GM21825 (cell line): ENCODE results near the gene RET.

Experiments used
- ATAC-seq: cut with Tn5 transposase; IDR thresholded peaks from one replicate; pipeline ENCODE4 v1.9.1; 2021; ENCODE audit warnings: mild to moderate bottlenecking, moderate library complexity; ENCODE audit not compliant: unreplicated experiment

The RET gene

GRCh38 chr10:43076876-43077420, at the start of gene RET:
Gene RET (plus strand): TSS chr10:43077069. CDS start chr10:43077259, 190 bp downstream.
- no peak for ATAC-seq

DNA sequence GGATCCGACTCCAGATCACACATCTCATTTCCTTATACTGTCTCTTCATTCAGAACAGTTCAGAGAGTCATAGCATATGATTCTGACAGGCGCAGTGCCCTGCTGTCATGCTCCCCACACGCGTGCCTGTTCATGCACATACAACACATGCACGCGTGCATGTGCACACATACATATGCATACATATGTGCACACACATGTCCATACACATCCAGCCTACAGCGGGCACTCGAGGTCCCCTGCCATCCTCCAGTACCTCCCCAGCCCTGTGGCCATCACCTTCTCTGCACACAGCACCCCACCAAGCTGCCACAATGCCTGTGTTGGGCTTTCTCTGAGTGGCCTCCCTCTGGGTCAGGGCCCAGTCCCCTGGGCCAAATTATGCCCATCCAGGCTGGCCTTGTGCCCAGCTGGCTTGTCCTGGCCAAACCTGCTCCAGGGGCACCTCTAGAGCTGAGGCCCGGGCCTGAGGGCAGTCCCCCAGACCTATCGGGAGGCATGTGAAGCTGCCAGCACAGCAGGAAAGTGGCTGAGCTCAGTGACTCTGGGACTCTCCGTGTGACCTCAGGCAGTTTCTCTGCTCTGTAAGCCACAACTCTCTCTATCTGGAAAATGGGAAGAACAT, 49.4 kb upstream of the RET start:
- no peak for ATAC-seq

DNA sequence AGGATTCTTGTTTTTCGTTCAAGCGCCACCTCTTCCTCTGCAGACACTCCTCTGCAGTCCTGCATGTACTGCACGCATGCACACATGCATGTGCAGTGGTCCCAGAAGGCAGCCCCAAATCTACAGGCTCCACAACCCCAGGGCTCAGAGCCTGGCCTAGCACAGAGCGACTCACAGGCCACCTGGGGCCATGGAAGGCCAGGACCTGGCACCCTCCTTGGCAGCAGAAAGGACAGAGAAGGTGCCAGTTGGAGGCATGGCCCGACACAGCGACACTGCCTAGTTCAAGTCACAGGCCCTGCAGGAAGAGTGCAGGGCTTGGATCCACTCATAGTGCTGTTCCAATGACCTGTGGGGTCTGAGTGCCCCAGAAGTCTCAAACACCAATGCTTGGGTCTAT, 48.7 kb upstream of the RET start:
- no peak for ATAC-seq

DNA sequence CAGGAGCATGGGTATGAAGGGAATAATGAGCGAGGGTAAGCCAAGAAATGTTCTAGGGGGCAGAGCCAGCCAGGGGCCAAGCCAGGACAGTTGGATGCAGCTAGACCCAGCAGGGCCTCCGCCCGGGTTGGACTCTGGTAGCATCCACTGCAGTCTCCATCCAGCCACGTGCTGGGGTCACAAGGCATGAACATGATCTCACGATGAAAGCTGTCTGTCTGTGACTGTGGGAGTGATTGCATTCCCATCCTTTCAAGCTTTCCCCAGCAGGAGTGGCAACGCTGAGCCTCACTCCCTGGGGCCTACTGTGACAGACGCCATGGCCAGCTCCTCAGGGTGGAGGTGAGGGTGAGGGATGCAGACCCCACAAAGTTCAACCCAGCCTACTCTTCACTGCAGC, 47.8 kb upstream of the RET start:
- no peak for ATAC-seq

DNA sequence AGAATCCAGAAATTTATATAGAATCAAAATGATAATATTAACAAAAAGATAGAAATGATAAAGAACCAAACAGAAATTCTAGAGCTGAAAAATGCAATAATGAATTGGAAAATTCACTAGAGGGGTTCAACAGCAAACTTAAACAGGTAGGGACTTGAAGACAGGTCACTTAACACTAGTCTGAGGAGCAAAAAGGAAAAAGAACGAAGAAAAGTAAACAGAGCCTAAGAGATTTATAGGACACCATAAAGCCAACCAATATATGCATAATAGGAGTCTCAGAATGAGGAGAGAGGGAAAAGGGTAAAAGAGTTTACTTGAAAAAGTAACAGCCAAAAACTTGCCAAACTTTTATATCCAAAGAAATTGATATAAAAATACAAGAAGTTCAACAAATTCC, 44.3 kb upstream of the RET start:
- no peak for ATAC-seq

GRCh38 chr10:43035800-43036199, 41.1 kb upstream of the RET start:
- ATAC-seq = no peak

- ATAC-seq = no peak
Measured at GRCh38 chr10:43036481-43037428, 40.1 kb upstream of the RET start.

DNA sequence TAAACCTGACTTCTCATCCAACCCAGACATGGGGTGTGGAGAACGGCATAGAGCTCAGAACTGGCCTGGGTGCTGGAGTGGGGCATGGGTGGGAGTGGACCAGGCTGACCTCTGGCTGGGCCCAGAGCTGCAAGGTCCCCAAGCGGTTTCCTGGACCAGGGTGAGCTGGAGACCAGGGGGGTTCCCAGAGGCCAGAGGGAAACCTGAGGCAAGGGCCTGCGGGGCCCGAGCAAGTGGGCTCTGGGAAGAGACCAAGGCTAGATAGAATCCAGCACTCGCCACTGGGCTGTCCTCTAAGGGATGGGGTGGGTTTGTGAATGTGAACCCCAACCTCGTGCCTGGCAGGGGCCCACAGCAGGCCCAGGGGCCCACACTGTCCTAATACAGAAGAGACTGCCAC, 39.4 kb upstream of the RET start:
- ATAC-seq = no peak

DNA sequence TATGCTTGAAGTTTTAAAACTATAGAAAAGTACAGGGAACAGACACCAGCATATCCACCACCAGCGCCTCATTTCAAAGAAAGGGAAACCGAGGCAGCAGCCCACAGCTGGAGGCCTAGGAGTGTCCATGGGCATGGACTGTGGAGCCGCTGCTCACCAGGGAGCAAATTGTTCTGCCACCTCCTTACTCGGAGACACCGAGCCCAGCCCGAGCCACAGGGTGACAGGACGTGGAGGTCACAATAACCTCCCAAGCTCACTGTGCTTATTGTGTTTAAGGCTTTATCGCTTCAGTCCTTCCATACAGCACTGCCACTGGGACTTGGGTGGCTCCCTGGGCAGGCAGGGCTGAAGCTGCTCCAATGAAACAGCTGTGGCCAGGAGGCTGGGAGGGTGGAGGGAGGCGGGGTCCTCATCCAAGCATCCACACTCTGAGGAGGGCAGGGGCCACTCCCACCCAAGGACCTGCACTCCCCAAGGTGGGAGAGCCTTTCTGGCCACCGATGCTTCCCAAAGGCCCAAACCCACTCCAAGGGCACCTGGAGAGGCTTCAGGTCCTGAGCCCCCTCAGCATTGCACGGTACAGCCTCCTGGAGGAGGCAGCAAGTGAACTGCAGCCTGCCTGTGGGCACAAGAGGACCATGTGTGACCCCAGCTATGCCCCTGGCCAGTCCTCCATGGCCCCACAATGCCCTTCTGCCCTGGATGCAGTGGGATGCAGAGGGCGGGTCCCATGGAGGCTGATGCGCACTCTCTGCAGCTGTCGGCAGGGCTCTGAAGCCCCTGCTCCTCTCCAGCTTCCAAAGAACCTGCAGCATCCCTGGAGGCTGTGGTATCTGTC, 38.7 kb upstream of the RET start:
- no peak for ATAC-seq

- no peak for ATAC-seq
Measured at GRCh38 chr10:43038783-43039623, 37.9 kb upstream of the RET start.

DNA sequence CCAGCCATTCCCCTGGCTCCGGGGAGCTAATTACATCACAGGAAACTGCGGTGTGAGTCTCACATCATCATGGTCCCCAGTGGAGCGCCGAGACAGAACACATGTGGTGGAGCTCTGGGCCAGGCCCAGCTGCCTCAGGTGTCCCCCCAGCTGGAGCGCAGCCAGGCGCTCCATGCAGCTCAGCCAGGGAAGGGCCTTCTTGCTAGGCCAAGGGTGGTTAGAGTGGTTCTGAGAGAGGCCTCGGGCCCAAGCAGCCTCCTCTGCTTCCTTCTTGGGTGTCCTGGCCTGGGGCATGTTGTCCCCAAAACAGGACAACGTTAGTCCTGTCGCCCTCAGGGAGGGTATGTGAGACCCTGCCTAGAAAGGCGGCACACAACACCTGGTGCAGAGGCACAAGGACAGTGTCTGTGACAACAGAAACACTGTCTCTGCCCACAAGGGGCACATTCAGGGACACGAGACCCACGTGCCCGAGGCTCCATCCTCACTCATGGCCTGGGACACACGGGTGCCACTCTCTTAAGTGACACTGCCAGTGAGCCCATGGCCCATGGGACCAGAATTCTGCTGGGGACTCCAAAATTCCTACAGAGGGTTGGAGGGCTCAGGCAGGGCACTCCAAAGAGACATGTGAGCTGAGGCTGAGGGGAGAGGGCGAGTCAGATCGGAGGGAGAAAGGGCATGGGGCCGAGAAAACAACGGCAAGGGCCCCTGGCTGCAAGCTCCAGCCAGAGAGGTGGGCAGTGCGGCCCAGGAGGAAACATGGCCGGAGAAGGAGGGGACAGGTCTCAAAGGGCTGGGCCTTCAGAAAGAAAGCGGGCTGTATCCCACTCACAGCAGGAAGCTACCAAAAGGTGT, 37.0 kb upstream of the RET start:
- no peak for ATAC-seq

GRCh38 chr10:43040482-43041256, 36.2 kb upstream of the RET start:
- no peak for ATAC-seq

- no peak for ATAC-seq
Measured at GRCh38 chr10:43041422-43042342, 35.2 kb upstream of the RET start.

- no peak for ATAC-seq
Measured at GRCh38 chr10:43042503-43043341, 34.1 kb upstream of the RET start.

- ATAC-seq = no peak
Measured at GRCh38 chr10:43043342-43043772, 33.5 kb upstream of the RET start.

GRCh38 chr10:43043773-43044447, 33.0 kb upstream of the RET start:
- no peak for ATAC-seq
